ENCODE results near the gene SGMS1. TPM values are rescaled to one million over a fixed set of nuclear protein-coding genes. Genes with fewer than 3 reads are reported as not detected.
"Not testable (repeated sequence)": the region's sequence is repeated elsewhere in the genome, so short reads cannot be mapped to it uniquely, and the experiment has no call there.

Gene SGMS1
- total RNA-seq, 1 donor from 2014 or later: 111 TPM

GRCh38 chr10:50375745-50376144 lies 248.0 kb downstream of the SGMS1 start:
- DNase-seq (ENCODE audit: low spot score): no peak

- no peak for DNase-seq (ENCODE audit: low spot score)
Observed at GRCh38 chr10:50375051-50375452, 248.7 kb downstream of the SGMS1 start.

GRCh38 chr10:50373821-50374501 lies 249.8 kb downstream of the SGMS1 start:
- peak; percentile 33 for DNase-seq (ENCODE audit: low spot score)

- no peak for DNase-seq (ENCODE audit: low spot score)
Observed at GRCh38 chr10:50369931-50370330, 253.8 kb downstream of the SGMS1 start.

GRCh38 chr10:50367732-50368131 lies 256.0 kb downstream of the SGMS1 start:
- DNase-seq (ENCODE audit: low spot score): no peak

GRCh38 chr10:50366421-50366820 lies 257.3 kb downstream of the SGMS1 start:
- not testable (repeated sequence) for DNase-seq (ENCODE audit: low spot score)

- not testable (repeated sequence) for DNase-seq (ENCODE audit: low spot score)
Observed at GRCh38 chr10:50364730-50365129, 259.0 kb downstream of the SGMS1 start.

- DNase-seq (ENCODE audit: low spot score): no peak
Observed at GRCh38 chr10:50362547-50363125, 261.1 kb downstream of the SGMS1 start.

GRCh38 chr10:50361946-50362345 lies 261.8 kb downstream of the SGMS1 start:
- DNase-seq (ENCODE audit: low spot score): no peak

- DNase-seq (ENCODE audit: low spot score): peak; percentile 49
Observed at GRCh38 chr10:50360077-50360850, 263.5 kb downstream of the SGMS1 start.

- no peak for DNase-seq (ENCODE audit: low spot score)
Observed at GRCh38 chr10:50358925-50359687, 264.6 kb downstream of the SGMS1 start.

GRCh38 chr10:50358411-50358810 lies 265.3 kb downstream of the SGMS1 start:
- DNase-seq (ENCODE audit: low spot score): no peak

- DNase-seq (ENCODE audit: low spot score): not testable (repeated sequence)
Observed at GRCh38 chr10:50356481-50356832, 267.3 kb downstream of the SGMS1 start.

GRCh38 chr10:50355693-50356480 lies 267.9 kb downstream of the SGMS1 start:
- not testable (repeated sequence) for DNase-seq (ENCODE audit: low spot score)

- DNase-seq (ENCODE audit: low spot score): no peak
Observed at GRCh38 chr10:50351483-50352146, 272.1 kb downstream of the SGMS1 start.

GRCh38 chr10:50350366-50350765 lies 273.4 kb downstream of the SGMS1 start:
- no peak for DNase-seq (ENCODE audit: low spot score)

GRCh38 chr10:50349554-50349953 lies 274.2 kb downstream of the SGMS1 start:
- DNase-seq (ENCODE audit: low spot score): no peak

- DNase-seq (ENCODE audit: low spot score): no peak
Observed at GRCh38 chr10:50347394-50347802, 276.4 kb downstream of the SGMS1 start.

GRCh38 chr10:50346942-50347341 lies 276.8 kb downstream of the SGMS1 start:
- no peak for DNase-seq (ENCODE audit: low spot score)

- no peak for DNase-seq (ENCODE audit: low spot score)
Observed at GRCh38 chr10:50345545-50345944, 278.2 kb downstream of the SGMS1 start.

Data from umbilical cord (tissue), 2 donors.